ENCODE results near the gene MYO1B.

DNA sequence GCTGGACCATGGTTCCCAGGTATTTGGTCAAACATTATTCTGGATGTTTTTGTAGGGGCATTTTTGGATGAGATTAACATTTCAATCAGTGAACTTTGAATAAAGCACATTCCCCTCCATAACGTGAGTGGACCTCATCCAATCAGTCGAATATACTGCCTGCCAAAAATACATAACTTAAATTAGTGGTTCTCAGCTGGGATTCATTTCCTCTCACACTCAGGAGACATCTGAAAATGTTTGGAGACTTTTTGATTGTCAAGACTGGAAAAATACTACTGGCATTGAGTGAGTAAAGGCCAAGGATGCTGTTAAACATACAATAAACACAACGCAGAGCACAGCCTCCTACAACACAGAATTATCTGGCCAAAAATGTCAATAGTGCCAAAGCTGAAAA is 198.2 kb downstream of the MYO1B start:
- TF ChIP-seq, protein P1, sequence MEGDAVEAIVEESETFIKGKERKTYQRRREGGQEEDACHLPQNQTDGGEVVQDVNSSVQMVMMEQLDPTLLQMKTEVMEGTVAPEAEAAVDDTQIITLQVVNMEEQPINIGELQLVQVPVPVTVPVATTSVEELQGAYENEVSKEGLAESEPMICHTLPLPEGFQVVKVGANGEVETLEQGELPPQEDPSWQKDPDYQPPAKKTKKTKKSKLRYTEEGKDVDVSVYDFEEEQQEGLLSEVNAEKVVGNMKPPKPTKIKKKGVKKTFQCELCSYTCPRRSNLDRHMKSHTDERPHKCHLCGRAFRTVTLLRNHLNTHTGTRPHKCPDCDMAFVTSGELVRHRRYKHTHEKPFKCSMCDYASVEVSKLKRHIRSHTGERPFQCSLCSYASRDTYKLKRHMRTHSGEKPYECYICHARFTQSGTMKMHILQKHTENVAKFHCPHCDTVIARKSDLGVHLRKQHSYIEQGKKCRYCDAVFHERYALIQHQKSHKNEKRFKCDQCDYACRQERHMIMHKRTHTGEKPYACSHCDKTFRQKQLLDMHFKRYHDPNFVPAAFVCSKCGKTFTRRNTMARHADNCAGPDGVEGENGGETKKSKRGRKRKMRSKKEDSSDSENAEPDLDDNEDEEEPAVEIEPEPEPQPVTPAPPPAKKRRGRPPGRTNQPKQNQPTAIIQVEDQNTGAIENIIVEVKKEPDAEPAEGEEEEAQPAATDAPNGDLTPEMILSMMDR (conservative IDR thresholded peaks at IDR 0.05; ENCODE audit: low read length), result no peak
- no peak for TF ChIP-seq EZH2phosphoT487 (IDR thresholded peaks at IDR 0.05; ENCODE audit: borderline replicate concordance)

Measured in Loucy (cell line).